Activated CD4-positive, alpha-beta T cell treated with anti-CD3 and anti-CD28 coated beads, Interleukin-2, amount 10 ng/mL, durations not matched to agents 24 days and 14 days (primary cell): Measurements from ENCODE around the gene PSMD6. TPM values are rescaled to one million over a fixed set of nuclear protein-coding genes. Genes with fewer than 3 reads are reported as not detected.
A peak's percentile ranks its signal among the peaks of the same experiment; 100 is the strongest.

ENCODE experiments used
- DNase-seq: peaks from one replicate; pipeline ENCODE4 v3.0.0; 2022
- H3K27ac Mint-ChIP-seq: one replicate; pipeline ENCODE4 v1.8.0; 2022; ENCODE audit warnings: mild to moderate bottlenecking, mixed read lengths
- H3K27me3 Mint-ChIP-seq: one replicate; pipeline ENCODE4 v1.8.0; 2022; ENCODE audit warnings: mixed read lengths
- H3K36me3 Mint-ChIP-seq: one replicate; pipeline ENCODE4 v1.8.0; 2022; ENCODE audit warnings: low read depth, mild to moderate bottlenecking, mixed read lengths
- H3K4me1 Mint-ChIP-seq: one replicate; pipeline ENCODE4 v1.8.0; 2021; ENCODE audit warnings: mixed read lengths
- H3K4me3 Mint-ChIP-seq: one replicate; pipeline ENCODE4 v1.8.0; 2022; ENCODE audit warnings: mild to moderate bottlenecking, moderate library complexity, mixed read lengths
- H3K9me3 Mint-ChIP-seq: one replicate; pipeline ENCODE4 v1.8.0; 2021; ENCODE audit warnings: mixed read lengths
- intact Hi-C: fragments of 100-400 bp; cut with micrococcal nuclease; formaldehyde crosslinking; loops from one replicate; pipeline ENCODE4 v1.15.1; 2023
- total RNA-seq: library from RNA; stranded (reverse); gene quantifications from 2 replicates; pipeline ENCODE4 v1.2.3, GENCODE V29; 2022

Gene PSMD6
- total RNA-seq, 1 donor from 2014 or later: 146 TPM

DNA sequence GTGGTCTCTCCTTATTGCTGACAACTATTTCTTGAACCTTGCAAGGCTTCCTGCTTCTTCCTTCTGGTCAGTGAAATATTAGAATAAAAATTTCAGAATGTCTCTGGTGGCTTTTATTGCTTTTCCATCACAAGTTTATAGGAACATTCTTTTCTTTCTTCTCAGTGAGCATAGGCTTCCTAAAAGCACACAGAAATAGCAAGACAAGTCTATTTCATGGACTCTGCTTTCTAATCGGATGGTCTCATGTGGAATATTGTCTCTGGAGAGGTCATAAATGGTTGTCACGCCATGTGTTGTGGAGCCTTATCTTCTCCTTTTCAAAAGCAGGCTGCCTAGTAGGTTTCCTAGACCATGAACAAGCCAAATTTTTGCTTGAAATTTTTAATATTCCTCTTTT is 9.8 kb upstream of the PSMD6 start:
- no peak overlapping the region for H3K27ac Mint-ChIP-seq
- H3K36me3 Mint-ChIP-seq: no peaks in the 10 kb centered on the region
- H3K27me3 Mint-ChIP-seq: peaks cover 41% of the 10 kb centered on the region
- DNase-seq: no peak
- peaks cover 11% of the 10 kb centered on the region for H3K4me1 Mint-ChIP-seq
- intact Hi-C loops: no loop called here
- no peak overlapping the region for H3K4me3 Mint-ChIP-seq
- peaks cover 8% of the 10 kb centered on the region for H3K9me3 Mint-ChIP-seq

- Mint-ChIP-seq H3K9me3 (peaks cover 8% of the 10 kb centered on the region), H3K4me1 (peaks cover 11% of the 10 kb centered on the region), H3K4me3 (no peak overlapping the region), H3K36me3 (no peaks in the 10 kb centered on the region), H3K27ac (no peak overlapping the region), H3K27me3 (peaks cover 49% of the 10 kb centered on the region)
- intact Hi-C loops: no loop called here
- no peak for DNase-seq
These were observed 8.5 kb upstream of the PSMD6 start for GRCh38 chr3:64031540-64032508.

GRCh38 chr3:64030741-64031140 is 7.4 kb upstream of the PSMD6 start:
- peaks cover 11% of the 10 kb centered on the region for H3K4me1 Mint-ChIP-seq
- intact Hi-C loops: loop anchor here (1.0 kb wide), 2 partner anchors 369 to 454 kb away; no protein-coding TSS in a partner anchor
- no peaks in the 10 kb centered on the region for H3K36me3 Mint-ChIP-seq
- H3K27ac Mint-ChIP-seq: peak overlapping the region; percentile 62
- DNase-seq: peak; percentile 93
- peak overlapping the region; percentile 76 for H3K4me3 Mint-ChIP-seq
- H3K9me3 Mint-ChIP-seq: peaks cover 5% of the 10 kb centered on the region
- H3K27me3 Mint-ChIP-seq: peaks cover 44% of the 10 kb centered on the region

DNA sequence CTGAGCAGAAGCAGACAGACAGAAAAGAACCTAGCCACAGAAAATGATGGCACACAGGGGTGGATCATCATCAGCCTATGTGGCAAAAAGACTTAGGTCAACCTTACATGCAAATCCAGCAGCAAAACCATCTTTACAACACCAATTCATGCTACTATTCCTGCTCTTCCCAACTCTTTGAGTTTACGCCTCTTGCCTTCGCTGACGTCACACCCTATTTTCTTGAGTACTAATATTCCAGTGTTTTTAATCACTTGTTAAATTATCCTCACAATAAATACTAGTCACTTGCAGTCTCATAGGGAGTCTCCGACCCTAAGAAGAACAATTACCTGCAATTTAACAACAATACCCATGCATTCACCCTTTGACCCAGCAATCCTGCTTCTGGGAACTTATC is 6.0 kb upstream of the PSMD6 start:
- intact Hi-C loops: no loop called here
- H3K27ac Mint-ChIP-seq: no peak overlapping the region
- H3K4me3 Mint-ChIP-seq: no peak overlapping the region
- no peak for DNase-seq
- peaks cover under 1% of the 10 kb centered on the region for H3K9me3 Mint-ChIP-seq
- peaks cover 9% of the 10 kb centered on the region for H3K4me1 Mint-ChIP-seq
- no peaks in the 10 kb centered on the region for H3K36me3 Mint-ChIP-seq
- H3K27me3 Mint-ChIP-seq: peaks cover 36% of the 10 kb centered on the region

DNA sequence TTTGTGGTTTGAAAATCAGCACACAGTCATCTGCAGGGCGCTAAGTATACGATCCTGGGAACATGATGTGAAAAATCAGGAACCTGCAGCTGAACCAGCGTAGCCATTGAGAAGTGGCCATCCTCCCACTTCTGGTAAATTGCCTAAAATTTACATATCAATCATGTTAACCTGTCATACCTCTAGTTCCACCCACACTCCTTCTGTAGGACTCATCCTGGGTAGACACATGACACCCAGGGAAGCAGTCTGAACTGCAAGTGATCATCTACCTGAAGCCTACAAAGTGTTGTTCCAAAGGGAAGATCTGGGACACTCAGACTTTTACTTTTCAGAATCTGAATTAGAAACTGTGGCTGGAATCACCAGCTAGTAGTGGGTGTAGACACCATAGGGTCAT is 5.5 kb upstream of the PSMD6 start:
- H3K4me3 Mint-ChIP-seq: no peak overlapping the region

GRCh38 chr3:64027658-64028057 is 4.4 kb upstream of the PSMD6 start:
- Mint-ChIP-seq H3K36me3 (peaks cover 1% of the 10 kb centered on the region), H3K4me1 (peaks cover 13% of the 10 kb centered on the region), H3K27me3 (peaks cover 34% of the 10 kb centered on the region), H3K27ac (no peak overlapping the region), H3K4me3 (no peak overlapping the region), H3K9me3 (no peaks in the 10 kb centered on the region)
- intact Hi-C loops: no loop called here
- DNase-seq: no peak

More for the DNA sequence above, 5.5 kb upstream of the PSMD6 start:
- intact Hi-C loops: no loop called here
- no peaks in the 10 kb centered on the region for H3K9me3 Mint-ChIP-seq
- H3K27ac Mint-ChIP-seq: no peak overlapping the region
- H3K36me3 Mint-ChIP-seq: no peaks in the 10 kb centered on the region
- no peak for DNase-seq
- peaks cover 34% of the 10 kb centered on the region for H3K27me3 Mint-ChIP-seq
- peaks cover 10% of the 10 kb centered on the region for H3K4me1 Mint-ChIP-seq

GRCh38 chr3:64026346-64026745 is 3.1 kb upstream of the PSMD6 start:
- Mint-ChIP-seq H3K36me3 (peaks cover 13% of the 10 kb centered on the region), H3K9me3 (no peaks in the 10 kb centered on the region), H3K27ac (no peak overlapping the region), H3K4me1 (peaks cover 24% of the 10 kb centered on the region), H3K27me3 (peaks cover 29% of the 10 kb centered on the region), H3K4me3 (no peak overlapping the region)
- intact Hi-C loops: no loop called here
- no peak for DNase-seq

DNA sequence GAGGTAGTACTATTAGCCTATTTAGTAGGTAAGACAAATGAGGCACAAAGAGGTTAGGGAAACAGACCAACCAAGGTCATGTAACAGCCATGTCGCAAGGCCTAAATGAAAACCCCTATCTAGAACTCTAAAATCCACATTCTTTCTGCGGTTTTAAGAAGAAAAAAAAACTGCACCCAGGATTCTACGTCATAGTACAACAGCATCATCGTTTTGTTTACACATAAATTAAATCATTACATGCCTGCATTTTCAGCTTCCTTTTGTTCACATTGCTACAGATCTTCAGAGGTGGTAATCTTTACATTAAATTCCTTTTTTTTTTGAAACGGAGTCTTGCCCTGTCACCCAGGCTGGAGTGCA is 548 bp upstream of the PSMD6 start:
- Mint-ChIP-seq H3K27ac (peak overlapping the region; percentile 92), H3K36me3 (peaks cover 23% of the 10 kb centered on the region), H3K4me3 (peak overlapping the region; percentile 79), H3K27me3 (peaks cover 18% of the 10 kb centered on the region), H3K4me1 (peaks cover 20% of the 10 kb centered on the region), H3K9me3 (no peaks in the 10 kb centered on the region)
- intact Hi-C loops: loop anchor here (1.0 to 2.0 kb wide), 3 partner anchors 55 to 160 kb away; partner anchors contain the start of gene SCAANT1
- DNase-seq: no peak

DNA sequence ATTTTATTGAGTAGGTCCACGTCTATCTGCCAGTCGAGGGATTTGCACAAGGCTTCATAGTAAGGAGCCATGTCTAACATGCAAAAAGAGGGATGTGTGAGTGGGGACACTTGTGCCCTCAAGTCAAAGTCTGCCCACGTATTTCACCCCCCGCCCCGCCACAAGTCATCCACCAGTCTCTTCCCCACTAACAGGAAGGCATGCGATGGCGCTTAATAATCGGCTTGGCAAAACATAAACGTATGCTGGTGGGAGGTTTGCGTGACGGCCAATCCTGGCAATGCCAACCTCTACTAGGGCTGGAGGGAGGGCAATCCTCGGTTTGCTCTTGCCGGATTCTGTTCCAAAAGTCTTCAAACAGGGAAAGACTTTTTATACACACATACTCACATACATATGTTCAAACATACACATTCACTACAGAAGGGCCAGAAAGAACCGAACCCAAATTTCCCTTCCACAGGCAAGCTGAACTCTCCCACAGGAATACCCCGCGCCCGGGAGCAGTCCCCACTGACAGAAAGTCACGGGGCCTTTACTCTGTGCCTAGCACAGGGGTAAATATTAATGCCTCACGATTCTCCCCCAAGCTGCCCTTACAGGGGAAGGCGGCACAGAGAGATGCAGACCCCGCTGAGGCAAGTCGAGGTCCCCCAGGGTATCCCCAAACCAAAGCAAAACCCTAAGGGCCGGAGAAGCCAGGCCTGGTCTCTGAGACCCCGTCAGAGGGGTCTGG is 675 bp downstream of the PSMD6 start:
- H3K4me3 Mint-ChIP-seq: peak overlapping the region; percentile 79
- H3K36me3 Mint-ChIP-seq: peaks cover 32% of the 10 kb centered on the region
- DNase-seq: peak; percentile 69
- peak overlapping the region; percentile 92 for H3K27ac Mint-ChIP-seq
- H3K9me3 Mint-ChIP-seq: no peaks in the 10 kb centered on the region
- peaks cover 6% of the 10 kb centered on the region for H3K27me3 Mint-ChIP-seq
- peaks cover 19% of the 10 kb centered on the region for H3K4me1 Mint-ChIP-seq
- intact Hi-C loops: loop anchor here (1.0 to 2.0 kb wide), 3 partner anchors 54 to 158 kb away; partner anchors contain the start of gene SCAANT1

- intact Hi-C loops: loop anchor here (2.0 kb wide), 1 partner anchor 53 kb away; no protein-coding TSS in a partner anchor
- Mint-ChIP-seq H3K4me1 (peaks cover 21% of the 10 kb centered on the region), H3K36me3 (peaks cover 39% of the 10 kb centered on the region), H3K27me3 (no peaks in the 10 kb centered on the region), H3K9me3 (no peaks in the 10 kb centered on the region), H3K27ac (peak overlapping the region; percentile 92), H3K4me3 (peak overlapping the region; percentile 79)
- no peak for DNase-seq
These were observed 1.4 kb downstream of the PSMD6 start for GRCh38 chr3:64021922-64022321.

GRCh38 chr3:64019879-64020278 is 3.4 kb downstream of the PSMD6 start:
- intact Hi-C loops: no loop called here
- Mint-ChIP-seq H3K4me1 (peaks cover 25% of the 10 kb centered on the region), H3K27me3 (no peaks in the 10 kb centered on the region), H3K36me3 (peaks cover 48% of the 10 kb centered on the region), H3K27ac (no peak overlapping the region), H3K9me3 (no peaks in the 10 kb centered on the region), H3K4me3 (no peak overlapping the region)
- DNase-seq: no peak

DNA sequence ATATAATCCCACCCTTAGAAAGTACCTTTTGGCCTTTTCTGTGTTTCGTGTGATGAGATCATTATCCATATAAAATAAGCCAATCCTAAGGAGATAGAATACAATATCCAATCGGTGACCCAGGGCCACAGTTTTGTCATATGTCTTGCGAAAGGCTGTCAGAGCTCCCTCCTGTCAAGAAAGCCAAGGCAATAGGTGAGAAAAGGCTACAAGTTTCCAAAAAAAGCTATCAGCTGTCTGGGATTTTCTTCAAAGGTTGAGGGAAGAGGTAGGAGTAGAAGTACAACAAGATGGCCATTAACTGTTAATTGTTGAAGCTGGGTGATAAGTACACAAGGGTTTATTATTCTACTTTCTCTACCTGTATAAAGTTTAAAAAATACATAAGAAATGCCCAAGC is 4.0 kb downstream of the PSMD6 start:
- no peak for DNase-seq
- H3K4me1 Mint-ChIP-seq: peaks cover 28% of the 10 kb centered on the region
- H3K9me3 Mint-ChIP-seq: no peaks in the 10 kb centered on the region
- no peak overlapping the region for H3K27ac Mint-ChIP-seq
- intact Hi-C loops: no loop called here
- no peak overlapping the region for H3K4me3 Mint-ChIP-seq
- H3K36me3 Mint-ChIP-seq: peaks cover 54% of the 10 kb centered on the region
- no peaks in the 10 kb centered on the region for H3K27me3 Mint-ChIP-seq

DNA sequence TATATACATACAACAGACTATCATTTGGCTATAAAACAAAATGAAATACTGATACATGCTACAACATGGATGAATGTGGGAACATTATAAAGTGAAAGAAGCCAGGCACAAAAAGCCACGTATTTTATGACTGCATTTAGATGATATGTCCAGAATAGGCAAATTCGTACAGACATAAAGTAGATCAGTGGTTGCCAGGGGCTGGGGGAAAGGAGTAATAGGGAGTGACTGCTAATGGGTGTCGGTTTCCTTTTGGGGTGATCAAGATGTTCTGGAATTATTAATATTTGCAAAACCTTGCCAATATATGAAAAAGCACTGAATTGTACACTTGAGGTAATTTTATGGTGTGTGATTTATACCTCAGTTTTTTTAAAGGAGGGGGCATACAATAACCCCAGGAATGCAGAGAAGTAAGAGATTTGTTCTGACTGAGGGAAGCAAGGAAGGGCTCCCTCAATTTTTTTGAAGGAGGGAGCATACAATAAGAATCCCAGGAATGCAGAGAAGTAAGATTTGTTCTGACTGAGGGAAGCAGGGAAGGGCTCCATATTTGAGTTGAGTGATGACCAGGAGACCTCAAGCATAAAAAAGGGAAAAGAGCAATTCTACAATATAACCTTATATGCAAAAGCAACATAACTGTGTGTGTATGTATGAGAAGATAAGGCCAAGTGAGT is 6.2 kb downstream of the PSMD6 start:
- no peak overlapping the region for H3K4me3 Mint-ChIP-seq
- no peak for DNase-seq
- peaks cover 25% of the 10 kb centered on the region for H3K4me1 Mint-ChIP-seq
- H3K27me3 Mint-ChIP-seq: no peaks in the 10 kb centered on the region
- intact Hi-C loops: no loop called here
- no peak overlapping the region for H3K27ac Mint-ChIP-seq
- H3K36me3 Mint-ChIP-seq: peaks cover 67% of the 10 kb centered on the region
- no peaks in the 10 kb centered on the region for H3K9me3 Mint-ChIP-seq
